ENCODE data around the gene ARL9. TPM values are rescaled to one million over a fixed set of nuclear protein-coding genes. Genes with fewer than 3 reads are reported as not detected.
A peak's percentile ranks its signal among the peaks of the same experiment; 100 is the strongest.

ARL9 gene
- total RNA-seq, 2 experiments from 2014 or later, result 0.21 to 0.27 TPM

GRCh38 chr4:56469489-56470210 is 35.9 kb upstream of the ARL9 start:
- H3K36me3 Mint-ChIP-seq (ENCODE audit: low read depth), result peaks cover 47% of the 10 kb centered on the region
- intact Hi-C loops (cut with micrococcal nuclease), result loop anchor here (5.0 to 10.0 kb wide), 2 partner anchors 185 to 522 kb away; partner anchors contain the start of gene CEP135
- no peak for DNase-seq
- H3K27ac Mint-ChIP-seq, result no peak overlapping the region
- no peaks in the 10 kb centered on the region for H3K27me3 Mint-ChIP-seq (ENCODE audit: low read depth)
- H3K4me3 Mint-ChIP-seq, result peak overlapping the region; percentile 25
- H3K4me1 Mint-ChIP-seq (ENCODE audit: low read depth), result peaks cover 26% of the 10 kb centered on the region
- CTCF ChIA-PET, result interaction anchor here (1.7 kb wide), 1 partner anchor 33 kb away, joined by 6 read pairs; the partner anchor contains the start of gene PAICS
- no peaks in the 10 kb centered on the region for H3K9me3 Mint-ChIP-seq

GRCh38 chr4:56475917-56476316 is 29.7 kb upstream of the ARL9 start:
- H3K4me3 Mint-ChIP-seq, result no peak overlapping the region
- H3K4me1 Mint-ChIP-seq (ENCODE audit: low read depth), result no peaks in the 10 kb centered on the region
- H3K36me3 Mint-ChIP-seq (ENCODE audit: low read depth), result peaks cover 51% of the 10 kb centered on the region
- H3K9me3 Mint-ChIP-seq, result no peaks in the 10 kb centered on the region
- H3K27me3 Mint-ChIP-seq (ENCODE audit: low read depth), result no peaks in the 10 kb centered on the region
- CTCF ChIA-PET, result interaction anchor here (1.2 kb wide), 1 partner anchor 11 kb away, joined by 3 read pairs; no protein-coding TSS in a partner anchor
- intact Hi-C loops (cut with micrococcal nuclease), result no loop called here
- no peak for DNase-seq
- no peak overlapping the region for H3K27ac Mint-ChIP-seq

GRCh38 chr4:56477192-56477702 is 28.3 kb upstream of the ARL9 start:
- H3K27ac Mint-ChIP-seq, result no peak overlapping the region

GRCh38 chr4:56480691-56481090 is 24.9 kb upstream of the ARL9 start:
- CTCF ChIA-PET, result interaction anchor here (0.7 kb wide), 1 partner anchor 9 kb away, joined by 3 read pairs; no protein-coding TSS in a partner anchor
- Mint-ChIP-seq H3K27me3 (ENCODE audit: low read depth) (no peaks in the 10 kb centered on the region), H3K27ac (no peak overlapping the region), H3K4me3 (no peak overlapping the region), H3K9me3 (no peaks in the 10 kb centered on the region), H3K36me3 (ENCODE audit: low read depth) (peaks cover 34% of the 10 kb centered on the region), H3K4me1 (ENCODE audit: low read depth) (no peaks in the 10 kb centered on the region)
- intact Hi-C loops (cut with micrococcal nuclease), result no loop called here
- DNase-seq, result no peak

More at GRCh38 chr4:56477192-56477702, 28.3 kb upstream of the ARL9 start:
- H3K4me3 Mint-ChIP-seq, result no peak overlapping the region
- H3K4me1 Mint-ChIP-seq (ENCODE audit: low read depth), result no peaks in the 10 kb centered on the region
- no peak for DNase-seq
- H3K36me3 Mint-ChIP-seq (ENCODE audit: low read depth), result peaks cover 44% of the 10 kb centered on the region
- CTCF ChIA-PET, result no interaction called here
- no peaks in the 10 kb centered on the region for H3K9me3 Mint-ChIP-seq
- intact Hi-C loops (cut with micrococcal nuclease), result no loop called here
- no peaks in the 10 kb centered on the region for H3K27me3 Mint-ChIP-seq (ENCODE audit: low read depth)

GRCh38 chr4:56496241-56496640 is 9.3 kb upstream of the ARL9 start:
- no peak for DNase-seq
- no peaks in the 10 kb centered on the region for H3K9me3 Mint-ChIP-seq
- H3K4me1 Mint-ChIP-seq (ENCODE audit: low read depth), result no peaks in the 10 kb centered on the region
- H3K4me3 Mint-ChIP-seq, result no peak overlapping the region
- intact Hi-C loops (cut with micrococcal nuclease), result no loop called here
- no peak overlapping the region for H3K27ac Mint-ChIP-seq
- peaks cover 42% of the 10 kb centered on the region for H3K36me3 Mint-ChIP-seq (ENCODE audit: low read depth)
- CTCF ChIA-PET, result interaction anchor here (1.3 kb wide), 1 partner anchor 9 kb away, joined by 3 read pairs; no protein-coding TSS in a partner anchor
- H3K27me3 Mint-ChIP-seq (ENCODE audit: low read depth), result no peaks in the 10 kb centered on the region

- H3K4me1 Mint-ChIP-seq (ENCODE audit: low read depth), result peaks cover 7% of the 10 kb centered on the region
- CTCF ChIA-PET, result interaction anchor here (0.6 to 0.7 kb wide), 2 partner anchors 88 to 132 kb away, joined by 3 read pairs; no protein-coding TSS in a partner anchor
- H3K36me3 Mint-ChIP-seq (ENCODE audit: low read depth), result no peaks in the 10 kb centered on the region
- no peak for DNase-seq
- peaks cover 8% of the 10 kb centered on the region for H3K27me3 Mint-ChIP-seq (ENCODE audit: low read depth)
- intact Hi-C loops (cut with micrococcal nuclease), result no loop called here
- H3K4me3 Mint-ChIP-seq, result no peak overlapping the region
- H3K9me3 Mint-ChIP-seq, result no peaks in the 10 kb centered on the region
- H3K27ac Mint-ChIP-seq, result no peak overlapping the region
These were observed 5.5 kb downstream of the ARL9 start for GRCh38 chr4:56511098-56511497.

GRCh38 chr4:56512166-56512565 is 6.6 kb downstream of the ARL9 start:
- H3K9me3 Mint-ChIP-seq, result no peaks in the 10 kb centered on the region
- intact Hi-C loops (cut with micrococcal nuclease), result no loop called here
- CTCF ChIA-PET, result interaction anchor here (0.7 kb wide), 1 partner anchor 53 kb away, joined by 3 read pairs; no protein-coding TSS in a partner anchor
- no peaks in the 10 kb centered on the region for H3K36me3 Mint-ChIP-seq (ENCODE audit: low read depth)
- no peaks in the 10 kb centered on the region for H3K4me1 Mint-ChIP-seq (ENCODE audit: low read depth)
- peaks cover 3% of the 10 kb centered on the region for H3K27me3 Mint-ChIP-seq (ENCODE audit: low read depth)
- H3K27ac Mint-ChIP-seq, result no peak overlapping the region
- no peak for DNase-seq
- no peak overlapping the region for H3K4me3 Mint-ChIP-seq

- Mint-ChIP-seq H3K36me3 (ENCODE audit: low read depth) (no peaks in the 10 kb centered on the region), H3K27ac (no peak overlapping the region), H3K4me1 (ENCODE audit: low read depth) (no peaks in the 10 kb centered on the region), H3K9me3 (no peaks in the 10 kb centered on the region), H3K27me3 (ENCODE audit: low read depth) (peaks cover 3% of the 10 kb centered on the region), H3K4me3 (no peak overlapping the region)
- CTCF ChIA-PET, result no interaction called here
- no peak for DNase-seq
- intact Hi-C loops (cut with micrococcal nuclease), result no loop called here
These were observed 7.9 kb downstream of the ARL9 start for GRCh38 chr4:56513517-56513916.

GRCh38 chr4:56530269-56531148 is 24.9 kb downstream of the ARL9 start:
- Mint-ChIP-seq H3K27ac (no peak overlapping the region), H3K9me3 (no peaks in the 10 kb centered on the region), H3K27me3 (ENCODE audit: low read depth) (peaks cover 4% of the 10 kb centered on the region), H3K36me3 (ENCODE audit: low read depth) (no peaks in the 10 kb centered on the region), H3K4me3 (peak overlapping the region; percentile 58), H3K4me1 (ENCODE audit: low read depth) (peaks cover 1% of the 10 kb centered on the region)
- DNase-seq, result peak; percentile 88
- CTCF ChIA-PET, result interaction anchor here (0.9 to 2.0 kb wide), 3 partner anchors 13 to 306 kb away, joined by 3 to 9 read pairs (median 3); no protein-coding TSS in a partner anchor
- intact Hi-C loops (cut with micrococcal nuclease), result loop anchor here (1.0 to 5.0 kb wide), 8 partner anchors 14 to 1133 kb away; partner anchors contain the start of genes ARL9, CEP135, PAICS and SRP72

GRCh38 chr4:56531149-56531770 is 25.7 kb downstream of the ARL9 start:
- intact Hi-C loops (cut with micrococcal nuclease), result loop anchor here (2.0 to 5.0 kb wide), 3 partner anchors 288 to 1134 kb away; partner anchors contain the start of gene TMEM165
- H3K36me3 Mint-ChIP-seq (ENCODE audit: low read depth), result no peaks in the 10 kb centered on the region
- H3K27ac Mint-ChIP-seq, result no peak overlapping the region
- no peak for DNase-seq
- H3K4me1 Mint-ChIP-seq (ENCODE audit: low read depth), result peaks cover 1% of the 10 kb centered on the region
- H3K4me3 Mint-ChIP-seq, result no peak overlapping the region
- peaks cover 6% of the 10 kb centered on the region for H3K27me3 Mint-ChIP-seq (ENCODE audit: low read depth)
- CTCF ChIA-PET, result interaction anchor here (0.9 to 2.0 kb wide), 3 partner anchors 13 to 305 kb away, joined by 3 to 9 read pairs (median 3); no protein-coding TSS in a partner anchor
- H3K9me3 Mint-ChIP-seq, result no peaks in the 10 kb centered on the region

GRCh38 chr4:56531823-56532222 is 26.2 kb downstream of the ARL9 start:
- H3K27ac Mint-ChIP-seq, result no peak overlapping the region
- intact Hi-C loops (cut with micrococcal nuclease), result loop anchor here (2.0 to 5.0 kb wide), 3 partner anchors 287 to 1135 kb away; partner anchors contain the start of gene TMEM165

More at GRCh38 chr4:56531823-56532222, 26.2 kb downstream of the ARL9 start:
- DNase-seq, result no peak
- CTCF ChIA-PET, result interaction anchor here (0.9 to 2.0 kb wide), 3 partner anchors 13 to 305 kb away, joined by 3 to 9 read pairs (median 3); no protein-coding TSS in a partner anchor
- H3K4me1 Mint-ChIP-seq (ENCODE audit: low read depth), result peaks cover 1% of the 10 kb centered on the region
- no peak overlapping the region for H3K4me3 Mint-ChIP-seq
- no peaks in the 10 kb centered on the region for H3K9me3 Mint-ChIP-seq
- H3K27me3 Mint-ChIP-seq (ENCODE audit: low read depth), result peaks cover 8% of the 10 kb centered on the region
- no peaks in the 10 kb centered on the region for H3K36me3 Mint-ChIP-seq (ENCODE audit: low read depth)
